KG1 (cell line): Measurements from ENCODE around the gene YPEL2.

ENCODE experiments used
- DNase-seq: peaks from one replicate; lab custom pipeline; 2025; lab: John Stamatoyannopoulos, UW

The YPEL2 gene

GRCh38 chr17:59357219-59357697 lies 25.8 kb downstream of the YPEL2 start:
- DNase-seq: no peak

DNA sequence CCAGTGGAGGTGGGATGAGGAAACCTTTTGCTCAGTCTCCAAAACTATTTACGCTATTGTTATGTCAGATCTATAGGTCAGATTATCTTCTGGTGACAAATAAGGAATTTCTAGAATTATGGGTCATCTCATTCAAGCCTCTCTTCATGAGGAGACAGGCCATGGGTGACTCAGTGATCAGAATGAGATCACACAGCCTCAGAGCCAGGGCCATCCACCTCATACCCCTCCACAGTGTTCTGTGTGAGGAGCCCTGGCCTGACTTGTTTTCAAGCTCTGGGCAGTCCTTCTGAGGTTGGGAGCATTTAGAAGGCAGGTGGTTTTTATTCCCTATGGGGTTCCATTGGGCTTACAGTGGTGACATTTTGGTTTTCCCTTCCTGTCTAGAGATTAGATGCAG lies 26.5 kb downstream of the YPEL2 start:
- no peak for DNase-seq

- DNase-seq: no peak
Observed at GRCh38 chr17:59361386-59361785, 29.9 kb downstream of the YPEL2 start.

- DNase-seq: no peak
Observed at GRCh38 chr17:59361916-59362810, 30.7 kb downstream of the YPEL2 start.

DNA sequence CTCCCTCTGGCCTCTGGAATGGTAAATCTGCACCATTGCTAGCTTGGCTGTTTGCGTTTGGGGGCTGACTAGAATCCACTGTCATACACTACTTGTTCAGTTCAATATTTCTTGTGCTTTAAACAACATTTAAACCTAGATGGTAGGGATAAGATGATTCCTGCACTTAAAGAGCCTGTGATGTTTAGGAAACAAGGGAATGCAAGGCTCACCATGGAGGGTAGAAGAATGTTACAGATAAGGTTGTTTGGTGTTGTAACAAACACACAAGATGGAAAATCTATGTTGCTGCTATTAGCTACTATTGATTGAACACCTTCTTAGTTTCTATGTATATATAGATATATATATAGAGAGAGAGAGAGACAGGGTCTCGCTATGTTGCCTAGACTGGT lies 31.4 kb downstream of the YPEL2 start:
- DNase-seq: no peak

GRCh38 chr17:59365383-59365981 lies 34.0 kb downstream of the YPEL2 start:
- DNase-seq: no peak

DNA sequence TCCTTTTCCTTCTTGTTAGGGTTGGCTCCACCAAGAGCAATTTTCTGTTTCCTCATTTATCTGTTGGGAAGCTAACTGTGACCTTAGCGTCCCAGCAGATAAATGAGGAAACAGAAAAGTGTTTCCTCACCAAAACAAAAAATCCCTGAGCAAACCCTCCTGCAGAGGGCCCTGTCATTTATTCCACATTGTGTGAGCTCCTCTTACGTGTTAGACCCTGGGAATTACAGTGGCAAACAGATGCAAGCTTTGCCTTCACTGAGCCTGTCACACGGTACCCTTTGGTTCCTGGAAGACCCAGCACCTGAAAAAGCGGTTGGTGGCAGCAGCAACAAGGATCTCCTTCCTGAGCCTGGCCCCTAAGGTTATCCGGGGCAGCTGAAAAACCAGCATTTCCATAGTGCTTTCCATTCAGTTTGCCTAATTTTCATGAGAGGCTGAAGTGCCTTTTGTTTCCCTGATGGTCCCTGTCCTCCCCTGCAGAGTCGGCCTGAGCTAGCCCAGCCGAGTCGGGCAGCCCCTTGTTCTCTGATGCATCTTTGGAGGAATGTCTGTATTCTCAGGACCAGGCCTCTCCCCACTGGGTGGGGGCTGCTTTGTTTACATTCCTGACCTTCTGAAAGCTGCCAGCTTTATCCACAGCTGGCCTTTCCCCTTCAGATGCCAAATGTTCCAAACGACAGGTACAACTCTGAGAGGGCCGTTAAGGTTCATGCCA lies 34.7 kb downstream of the YPEL2 start:
- no peak for DNase-seq

DNA sequence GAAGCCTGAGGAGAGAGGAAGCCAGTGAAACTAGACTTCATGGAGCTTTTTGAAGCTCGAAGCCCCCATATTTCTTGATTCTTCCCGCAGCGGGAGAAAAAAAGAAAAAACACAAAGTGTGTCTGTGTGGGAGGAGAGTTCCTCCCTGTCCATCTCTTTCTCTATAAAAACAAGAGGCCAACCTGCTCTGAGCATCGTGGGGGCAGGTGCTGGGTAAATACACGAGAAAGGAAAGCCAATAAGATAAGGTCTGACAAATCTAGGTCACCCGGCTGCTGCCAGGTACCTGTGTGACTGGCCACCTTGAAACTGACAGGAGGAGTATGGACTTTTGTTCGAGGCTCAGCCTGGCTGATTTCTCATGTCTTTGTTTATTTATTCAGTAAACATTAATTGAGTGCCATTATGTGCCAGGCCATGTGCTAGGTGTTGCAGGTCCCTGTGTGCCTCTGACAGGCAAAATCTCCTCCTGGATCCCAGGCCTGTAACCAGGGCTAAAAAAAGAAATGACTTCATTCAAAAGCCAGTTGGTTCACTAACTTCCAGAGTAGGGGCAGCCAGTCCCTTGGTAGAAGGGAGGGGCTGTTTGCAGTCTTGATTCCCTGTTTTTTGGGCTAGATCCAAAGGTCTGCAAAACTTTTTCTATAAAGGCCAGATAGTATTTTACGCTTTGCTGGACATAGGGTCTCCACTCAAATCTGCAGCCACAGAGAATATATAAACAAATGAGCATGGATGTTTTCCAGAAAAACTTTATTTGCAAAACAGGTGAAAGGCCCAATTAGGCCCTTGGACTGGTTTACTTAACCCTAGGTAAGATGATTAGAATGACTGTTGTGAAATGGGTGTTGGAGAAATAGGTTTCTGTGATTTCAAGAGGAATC lies 35.6 kb downstream of the YPEL2 start:
- no peak for DNase-seq

DNA sequence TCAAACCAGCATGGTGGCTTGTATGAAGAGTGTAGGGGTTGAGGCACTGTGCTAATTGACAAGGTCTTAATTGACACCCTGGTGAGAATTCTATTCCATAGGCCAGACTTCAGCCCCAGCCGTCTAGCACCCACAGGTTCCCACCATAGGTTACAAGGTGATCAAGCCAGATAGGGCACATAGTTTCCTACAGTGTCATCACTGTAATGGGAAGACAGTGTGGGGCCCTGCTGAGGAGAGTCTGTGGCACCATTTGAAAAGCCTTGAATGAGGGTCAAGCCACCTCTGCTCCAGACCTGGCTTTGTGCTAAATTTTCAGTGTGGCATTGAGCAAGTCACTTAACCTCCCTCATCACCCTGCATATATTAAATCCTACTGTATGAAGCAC lies 36.2 kb downstream of the YPEL2 start:
- DNase-seq: no peak

DNA sequence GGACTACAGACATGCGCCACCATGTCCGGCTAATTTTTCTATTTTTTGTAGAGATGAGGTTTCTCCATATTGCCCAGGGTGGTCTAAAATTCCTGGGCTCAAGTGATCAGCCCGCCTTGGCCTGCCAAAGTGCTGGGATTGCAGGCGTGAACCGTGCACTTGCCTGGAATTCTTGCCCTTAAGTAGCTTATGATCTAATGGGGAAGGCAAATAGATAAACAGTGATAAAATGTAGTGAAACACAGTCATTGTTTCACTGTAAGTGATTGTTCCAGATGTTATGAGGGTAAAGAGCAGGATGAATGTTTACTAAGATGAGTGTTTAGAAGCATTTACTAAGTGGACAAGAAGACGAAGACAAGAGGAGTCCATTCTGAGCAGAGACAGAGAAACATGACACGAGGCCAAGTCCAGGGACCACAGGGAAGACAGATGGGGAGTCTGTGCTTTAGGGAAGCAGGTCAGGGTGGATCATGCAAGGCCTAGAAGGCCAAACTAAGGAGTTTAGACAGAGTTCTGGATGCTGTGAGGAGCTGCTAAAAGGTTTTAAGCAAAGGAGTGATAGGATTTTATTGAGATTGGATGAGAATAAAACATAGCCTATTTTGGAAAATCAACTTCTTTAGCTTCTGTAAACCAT lies 36.9 kb downstream of the YPEL2 start:
- DNase-seq: no peak

GRCh38 chr17:59369031-59369975 lies 37.8 kb downstream of the YPEL2 start:
- DNase-seq: no peak

GRCh38 chr17:59370593-59371299 lies 39.3 kb downstream of the YPEL2 start:
- no peak for DNase-seq

DNA sequence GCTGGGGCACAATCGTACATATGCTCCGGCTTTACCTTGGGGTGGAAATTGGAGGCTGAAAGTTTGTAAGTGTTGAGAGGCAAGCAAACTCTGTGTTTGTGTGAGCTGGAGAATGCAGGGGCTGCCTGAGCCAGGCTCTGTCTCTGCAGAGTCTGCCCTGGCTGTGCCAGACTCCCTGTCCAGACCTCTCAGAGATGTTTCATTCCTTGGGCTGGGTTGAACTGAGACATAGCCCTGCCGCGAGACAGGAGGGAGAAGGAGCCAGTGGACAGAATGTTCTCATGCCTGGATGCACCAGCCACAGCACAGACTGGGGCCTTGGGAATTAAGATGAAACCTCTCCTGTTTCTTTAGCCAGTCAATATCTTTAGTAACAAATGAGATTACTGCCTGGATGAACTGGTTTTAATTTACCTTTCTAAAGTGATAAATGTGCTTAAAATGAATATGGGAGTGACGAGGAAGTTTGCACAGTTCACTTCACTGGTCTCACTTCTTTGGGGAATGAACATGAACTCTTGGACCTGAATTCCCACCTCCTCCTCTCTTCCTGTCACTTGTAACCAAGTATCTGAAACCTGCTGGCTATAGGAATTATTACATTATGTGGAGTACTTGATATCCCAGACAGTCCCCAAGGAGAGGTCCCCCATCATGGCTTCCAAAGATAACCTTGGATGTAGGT lies 40.1 kb downstream of the YPEL2 start:
- no peak for DNase-seq

GRCh38 chr17:59372138-59372751 lies 40.8 kb downstream of the YPEL2 start:
- DNase-seq: no peak

DNA sequence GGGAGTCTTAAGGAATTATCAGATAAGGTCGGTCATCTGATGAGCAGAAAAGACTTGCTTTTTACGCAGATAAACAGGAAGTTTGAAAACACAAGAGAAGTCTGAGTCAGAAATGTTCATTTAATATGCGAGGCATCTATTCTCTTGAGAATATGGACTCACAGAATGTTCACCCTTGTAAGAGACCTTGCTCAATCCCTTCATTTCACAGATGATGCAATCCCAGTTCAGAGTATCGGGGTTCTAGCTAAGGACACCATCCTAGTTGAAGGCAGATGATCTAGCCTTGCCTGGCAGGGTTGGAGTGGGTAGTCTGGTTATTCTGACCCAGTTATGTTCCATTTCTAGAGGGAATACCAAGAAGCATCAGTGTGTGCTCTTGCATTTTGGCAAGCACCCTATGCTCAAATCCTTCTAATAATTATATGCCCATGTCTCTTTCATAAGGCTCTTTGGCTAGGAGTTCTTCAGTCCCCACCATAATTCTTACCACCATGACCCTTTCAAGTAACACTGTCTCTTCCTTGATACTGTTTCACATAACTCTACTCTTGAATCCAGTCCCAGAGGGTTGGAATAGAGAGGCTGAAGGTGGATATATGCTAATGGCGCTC lies 42.5 kb downstream of the YPEL2 start:
- DNase-seq: no peak

DNA sequence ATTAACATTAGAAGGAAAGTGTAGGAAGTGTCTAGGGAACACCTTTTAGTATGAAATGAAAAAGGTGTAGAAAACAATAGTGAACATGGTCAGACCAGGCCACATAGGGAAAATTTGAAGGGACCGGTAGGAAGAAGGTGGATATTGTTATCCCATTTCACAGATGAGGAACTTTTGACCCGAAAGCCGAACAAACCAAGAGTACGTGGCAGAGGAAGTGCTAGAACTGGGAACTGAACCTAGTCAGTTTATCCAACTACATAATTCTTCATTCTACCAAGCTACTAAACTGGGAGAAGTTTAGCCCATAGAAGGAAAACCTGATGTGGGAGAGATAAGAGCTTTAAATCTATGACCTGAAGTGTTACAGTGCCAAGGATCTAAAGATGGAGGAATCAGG lies 43.2 kb downstream of the YPEL2 start:
- DNase-seq: no peak

DNA sequence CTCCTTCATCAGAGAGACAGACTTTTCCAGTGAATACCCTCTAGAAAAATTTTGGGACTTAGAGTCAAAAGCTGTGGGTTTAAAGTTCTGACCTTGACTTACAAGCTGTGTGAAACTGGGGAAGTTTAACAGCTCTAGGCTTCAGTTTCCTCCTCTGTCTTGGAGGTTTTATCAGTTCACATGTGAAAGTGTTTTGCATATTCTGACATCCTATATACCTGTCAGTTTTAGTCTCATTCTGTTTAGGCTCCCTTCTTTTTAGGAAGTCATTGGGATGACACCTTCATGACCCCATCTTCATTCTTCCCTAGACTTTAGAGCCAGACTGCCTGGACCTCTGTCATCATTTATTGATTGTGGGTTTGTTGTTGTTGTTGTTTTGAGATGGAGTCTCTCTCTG lies 44.4 kb downstream of the YPEL2 start:
- no peak for DNase-seq

DNA sequence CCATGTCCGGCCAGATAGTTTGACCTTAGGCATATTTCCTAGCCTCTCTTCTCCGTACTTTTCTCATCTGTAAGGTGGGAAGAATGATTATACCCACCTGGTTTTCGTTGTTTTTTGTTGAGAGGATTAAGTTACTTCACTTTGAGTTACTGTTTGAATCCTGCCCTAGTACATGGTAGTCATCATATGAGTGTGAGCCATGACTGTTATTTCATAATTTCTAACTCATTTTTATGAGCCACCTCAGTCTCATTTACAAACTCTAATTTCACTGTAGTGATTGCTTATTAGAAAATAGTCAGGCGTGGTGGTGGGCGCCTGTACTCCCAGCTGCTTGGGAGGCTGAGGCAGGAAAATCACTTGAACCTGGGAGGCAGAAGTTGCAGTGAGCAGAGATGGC lies 45.1 kb downstream of the YPEL2 start:
- DNase-seq: no peak
